H1 (cell line): ENCODE measurements around the gene PLXNB2. TPM values are rescaled to one million over a fixed set of nuclear protein-coding genes. Genes with fewer than 3 reads are reported as not detected.

Experiments used
- CTCF ChIA-PET: fragments of 300-600 bp; sonication (Branson Sonifier 250); formaldehyde crosslinking; loops from one replicate; lab custom pipeline; 2021; ENCODE audit not compliant: partially characterized antibody; lab: Charles Lee
- POLR2A ChIA-PET: fragments of 300-600 bp; sonication (Branson Sonifier 250); formaldehyde crosslinking; loops from one replicate; lab custom pipeline; 2021; ENCODE audit warnings: inconsistent platforms; ENCODE audit not compliant: partially characterized antibody; lab: Charles Lee
- DNase-seq, 2 experiments: peaks; one replicate each; pipeline versions ENCODE4 v3.0.0 to v3.0.0-alpha.2; 2010 to 2022; ENCODE audit warnings: low spot score in 2 of 2, low read depth in 1 of 2, mixed read lengths in 1 of 2
- FAIRE-seq: peaks from 2 replicates; lab custom pipeline; 2011; peaks lifted over from hg19 to GRCh38; lab: Jason Lieb, UNC
- H2AFZ ChIP-seq: 2 replicates; pipeline ENCODE4 v1.8.1; 2012; ENCODE audit warnings: low read length, inconsistent platforms
- H2AK5ac ChIP-seq: 2 replicates; pipeline ENCODE4 v1.6.1; 2013; ENCODE audit warnings: low read depth, low read length
- H2BK120ac ChIP-seq: replicated peaks from 2 replicates; pipeline ENCODE3; 2013; ENCODE audit warnings: low read depth, low read length, inconsistent platforms
- H2BK12ac ChIP-seq: 2 replicates; pipeline ENCODE4 v1.6.1; 2013; ENCODE audit warnings: low read depth, low read length
- H2BK15ac ChIP-seq: 2 replicates; pipeline ENCODE4 v1.6.1; 2013; ENCODE audit warnings: low read length
- H2BK20ac ChIP-seq: 2 replicates; pipeline ENCODE4 v1.6.1; 2013; ENCODE audit warnings: low read length
- H2BK5ac ChIP-seq: 2 replicates; pipeline ENCODE4 v1.6.1; 2013; ENCODE audit warnings: low read depth, low read length
- H3K14ac ChIP-seq: 2 replicates; pipeline ENCODE4 v1.6.1; 2013; ENCODE audit warnings: inconsistent platforms; ENCODE audit not compliant: insufficient read length
- H3K18ac ChIP-seq: 2 replicates; pipeline ENCODE4 v1.6.1; 2013; ENCODE audit warnings: low read length; ENCODE audit errors: extremely low read depth
- H3K23ac ChIP-seq: 2 replicates; pipeline ENCODE4 v1.6.1; 2013; ENCODE audit warnings: inconsistent platforms; ENCODE audit not compliant: insufficient read length
- H3K23me2 ChIP-seq: 2 replicates; pipeline ENCODE4 v1.6.1; 2013; ENCODE audit warnings: low read depth, low read length
- H3K27ac ChIP-seq: 2 replicates; pipeline ENCODE4 v1.6.1; 2011; ENCODE audit warnings: low read depth, low read length, inconsistent platforms
- H3K27me3 ChIP-seq, 4 experiments: replicated peaks in 1 of 4; 1 replicate in 1 of 4; 2 replicates in 3 of 4; pipeline versions ENCODE4 v1.6.1 to v1.8.1; 2011 to 2013; ENCODE audit warnings: low read length in 3 of 4, mild to moderate bottlenecking in 3 of 4, inconsistent platforms in 2 of 4, mixed read lengths in 2 of 4, moderate library complexity in 1 of 4; ENCODE audit not compliant: control insufficient read depth in 3 of 4, insufficient read depth in 3 of 4; ENCODE audit errors: extremely low read depth in 1 of 4
- H3K36me3 ChIP-seq, 4 experiments: 2 replicates each; pipeline versions ENCODE4 v1.6.1 to v1.8.1; 2011 to 2013; ENCODE audit warnings: mild to moderate bottlenecking in 4 of 4, low read length in 3 of 4, moderate library complexity in 2 of 4, control low read depth in 1 of 4, inconsistent platforms in 1 of 4; ENCODE audit not compliant: insufficient read depth in 4 of 4, control insufficient read depth in 2 of 4
- H3K4ac ChIP-seq: replicated peaks from 2 replicates; pipeline ENCODE3; 2013; ENCODE audit warnings: low read length, low read depth, mixed read lengths, inconsistent platforms; ENCODE audit not compliant: insufficient read length
- H3K4me1 ChIP-seq, 4 experiments: replicated peaks in 1 of 4; 1 replicate in 1 of 4; 2 replicates in 3 of 4; pipeline versions ENCODE4 v1.6.1 to v1.8.1; 2011 to 2013; ENCODE audit warnings: low read length in 3 of 4, inconsistent platforms in 2 of 4, mixed read lengths in 1 of 4; ENCODE audit not compliant: insufficient read depth in 4 of 4, control insufficient read depth in 3 of 4
- H3K4me2 ChIP-seq, 2 experiments: 2 replicates each; pipeline versions ENCODE4 v1.6.1 to v1.8.1; 2011 to 2013; ENCODE audit warnings: low read depth in 2 of 2, low read length in 2 of 2, control low read depth in 1 of 2, inconsistent platforms in 1 of 2, mild to moderate bottlenecking in 1 of 2; ENCODE audit not compliant: insufficient read depth in 1 of 2
- H3K4me3 ChIP-seq, 4 experiments: fragments of 200-600, 300-600 bp in 1 of 4; sonication (generic), shearing (Covaris generic), sonication (Bioruptor Twin) in 1 of 4; 2 replicates each; pipeline versions ENCODE4 v1.5.1 to v1.8.1; 2011 to 2016; ENCODE audit warnings: low read length in 4 of 4, low read depth in 3 of 4, control low read depth in 2 of 4, inconsistent platforms in 2 of 4, mild to moderate bottlenecking in 2 of 4, mixed read lengths in 1 of 4, moderate library complexity in 1 of 4; ENCODE audit not compliant: insufficient read depth in 2 of 4; ENCODE audit errors: extremely low read depth in 1 of 4
- H3K56ac ChIP-seq: replicated peaks from 2 replicates; pipeline ENCODE3; 2013; ENCODE audit warnings: low read depth, mild to moderate bottlenecking, mixed read lengths, low read length, inconsistent platforms; ENCODE audit not compliant: insufficient read length
- H3K79me1 ChIP-seq: 2 replicates; pipeline ENCODE4 v1.6.1; 2013; ENCODE audit warnings: low read depth, low read length, control low read depth
- H3K79me2 ChIP-seq, 2 experiments: 2 replicates each; pipeline versions ENCODE4 v1.6.1 to v1.8.1; 2012 to 2013; ENCODE audit warnings: low read length in 2 of 2, mild to moderate bottlenecking in 2 of 2, inconsistent platforms in 1 of 2; ENCODE audit not compliant: insufficient read depth in 2 of 2, control insufficient read depth in 1 of 2
- H3K9ac ChIP-seq, 4 experiments: replicated peaks in 1 of 4; 1 replicate in 1 of 4; 2 replicates in 3 of 4; pipeline versions ENCODE4 v1.6.1 to v1.8.1; 2011 to 2013; ENCODE audit warnings: low read depth in 3 of 4, low read length in 3 of 4, control low read depth in 2 of 4, mild to moderate bottlenecking in 2 of 4, moderate library complexity in 2 of 4, inconsistent platforms in 1 of 4; ENCODE audit errors: extremely low read depth in 1 of 4
- H3K9me3 ChIP-seq, 2 experiments: 2 replicates each; pipeline versions ENCODE4 v1.6.1 to v1.8.1; 2012 to 2013; ENCODE audit warnings: mild to moderate bottlenecking in 2 of 2, moderate library complexity in 2 of 2, control low read depth in 1 of 2, inconsistent platforms in 1 of 2, low read depth in 1 of 2, low read length in 1 of 2, mixed read lengths in 1 of 2; ENCODE audit not compliant: insufficient read depth in 2 of 2
- H4K20me1 ChIP-seq, 2 experiments: replicated peaks in 1 of 2; 2 replicates each; pipeline versions ENCODE3 to v1.8.1; 2011 to 2013; ENCODE audit warnings: inconsistent platforms in 2 of 2, low read length in 2 of 2, mild to moderate bottlenecking in 1 of 2; ENCODE audit not compliant: insufficient read depth in 2 of 2, control insufficient read depth in 1 of 2
- H4K5ac ChIP-seq: 2 replicates; pipeline ENCODE4 v1.6.1; 2013; ENCODE audit warnings: low read length, low read depth, mixed read lengths, inconsistent platforms; ENCODE audit not compliant: insufficient read length
- H4K8ac ChIP-seq: 2 replicates; pipeline ENCODE4 v1.8.0; 2013; ENCODE audit warnings: mild to moderate bottlenecking, moderate library complexity, low read length, inconsistent platforms; ENCODE audit not compliant: insufficient read depth; ENCODE audit errors: extremely low read depth
- H4K91ac ChIP-seq: replicated peaks from 2 replicates; pipeline ENCODE3; 2013; ENCODE audit warnings: low read length, mixed read lengths, inconsistent platforms; ENCODE audit not compliant: insufficient read length
- CHD2 ChIP-seq: IDR thresholded peaks from 2 replicates; pipeline ENCODE4 v1.6.1; 2012; ENCODE audit warnings: low read length, improper control_type of control experiment
- CTBP2 ChIP-seq: IDR thresholded peaks from 2 replicates; pipeline ENCODE4 v1.7.0; 2011; ENCODE audit warnings: borderline replicate concordance, mild to moderate bottlenecking, moderate library complexity, mixed read lengths, low read length; ENCODE audit not compliant: insufficient read depth, insufficient read length
- E2F6 ChIP-seq: IDR thresholded peaks from 2 replicates; pipeline ENCODE4 v1.6.1; 2012; ENCODE audit warnings: inconsistent platforms
- NRF1 ChIP-seq: IDR thresholded peaks from 2 replicates; pipeline ENCODE4 v1.6.1; 2011; ENCODE audit warnings: mild to moderate bottlenecking, low read depth, low read length, improper control_type of control experiment
- RAD21 ChIP-seq, 2 experiments: IDR thresholded peaks in 1 of 2; conservative IDR thresholded peaks in 1 of 2; 2 replicates each; pipeline ENCODE4 v1.6.1; 2011; ENCODE audit warnings: low read depth in 2 of 2, low read length in 2 of 2, improper control_type of control experiment in 1 of 2, inconsistent platforms in 1 of 2, mild to moderate bottlenecking in 1 of 2, moderate library complexity in 1 of 2
- SIRT6 ChIP-seq: IDR thresholded peaks from one replicate; pipeline ENCODE4 v1.7.1; 2012; ENCODE audit warnings: low read length, inconsistent platforms
- SP4 ChIP-seq: IDR thresholded peaks from 2 replicates; pipeline ENCODE4 v1.6.1; 2012; ENCODE audit warnings: low read length, inconsistent platforms
- TAF1 ChIP-seq: IDR thresholded peaks from 2 replicates; pipeline ENCODE4 v1.6.1; 2011; ENCODE audit warnings: mild to moderate bottlenecking, low read depth, low read length
- TCF12 ChIP-seq: IDR thresholded peaks from 2 replicates; pipeline ENCODE4 v1.6.1; 2011; ENCODE audit warnings: low read depth, mild to moderate bottlenecking, low read length
- YY1 ChIP-seq: IDR thresholded peaks from 2 replicates; pipeline ENCODE4 v1.6.1; 2011; ENCODE audit warnings: low read depth, mild to moderate bottlenecking, low read length
- WGBS, 2 experiments: shearing (Covaris generic) in 1 of 2; methylation state at CpG; one replicate each; pipeline versions ENCODE4 v1.1.6 to v1.1.7; 2013 to 2015; ENCODE audit warnings: low lambda C conversion rate in 2 of 2, mixed read lengths in 2 of 2, inconsistent platforms in 1 of 2, low coverage in 1 of 2, missing lambda C conversion rate in 1 of 2; ENCODE audit not compliant: insufficient replicate concordance in 2 of 2, insufficient coverage in 1 of 2, insufficient read length in 1 of 2; ENCODE audit errors: extremely low coverage in 1 of 2, missing lambda C conversion rate in 1 of 2; 5-methylcytosine and 5-hydroxymethylcytosine counted together
- polyA plus RNA-seq, 7 experiments: library from polyadenylated mRNA; depleted of rRNA in 3 of 7; stranded (reverse) in 5 of 7; unstranded in 2 of 7; fragments of >200 nt in 5 of 7; fragments of 200-250 nt in 2 of 7; gene quantifications; 1 replicate in 5 of 7; 2 replicates in 1 of 7; 4 replicates in 1 of 7; pipeline versions ENCODE4 v1.2.1 to v1.2.3, GENCODE V29; 2011 to 2013; ENCODE audit warnings: missing spikeins in 2 of 7, mixed read lengths in 2 of 7
- total RNA-seq: library from RNA; stranded (reverse); fragmentation: NEBNext Ultra II Directional; extraction: Animal tissue kit (Norgen Biotek cat#: 25700); gene quantifications from 2 replicates; pipeline ENCODE4 v1.2.1, GENCODE V29; 2021

PLXNB2 gene
- total and polyA plus RNA-seq, 2 of the 8 experiments (the other 6 are each of a cell fraction or from before 2014, with no cell fraction given): 58.3 to 92.8 TPM

GRCh38 chr22:50244420-50245213, 62.8 kb downstream of the PLXNB2 start, which contains the start of gene TUBGCP6:
Gene TUBGCP6 (minus strand): TSS chr22:50245023. CDS start chr22:50244459, 564 bp downstream.
- Histone ChIP-seq H4K5ac (peak within 1 kb of the TSS; percentile 87), H3K36me3 (no peaks in the 10 kb centered on the region), H2BK20ac (no peak within 1 kb of the TSS), H3K79me1 (peaks cover 13% of the 10 kb centered on the region), H2BK5ac (peak within 1 kb of the TSS; percentile 89), H3K9me3 (no peaks in the 10 kb centered on the region), H2BK12ac (no peak within 1 kb of the TSS; the same call in 1 of the 2 replicates), H4K91ac (peak within 1 kb of the TSS; percentile 91), H3K4me2 (peak within 1 kb of the TSS; percentile 92 to 97), H4K20me1 (peaks cover 4 to 27% of the 10 kb centered on the region in 2 experiments), H2BK120ac (no peak within 1 kb of the TSS), H3K79me2 (peaks cover 4 to 30% of the 10 kb centered on the region in 2 experiments; a peak in 3 of 4 replicates), H3K14ac (no peak within 1 kb of the TSS), H3K4me1 (peaks cover 0 to 20% (median 14%) of the 10 kb centered on the region in 4 experiments; a peak in 6 of 7 replicates), H2BK15ac (no peak within 1 kb of the TSS), H3K56ac (peak within 1 kb of the TSS; percentile 42), H3K23ac (no peak within 1 kb of the TSS), H3K23me2 (peaks cover 11% of the 10 kb centered on the region), H3K4ac (peak within 1 kb of the TSS; percentile 87), H4K8ac (peak within 1 kb of the TSS; percentile 87), H3K27me3 (no peaks in the 10 kb centered on the region), H2AK5ac (no peak within 1 kb of the TSS; the same call in 1 of the 2 replicates), H3K4me3 (peak within 1 kb of the TSS; percentile 87 to 96 (median 90)), H3K27ac (peak within 1 kb of the TSS; percentile 70), H2AFZ (peak within 1 kb of the TSS; percentile 79; the same call in 1 of the 2 replicates), H3K9ac (peak within 1 kb of the TSS; percentile 68 to 94 (median 80)), H3K18ac (peak within 1 kb of the TSS; percentile 95)
- DNase-seq: peak; percentile 39 to 94
- no peak for FAIRE-seq
- 3% methylated on average over 68 of the region's 76 CpGs; no CpG with 5 or more reads in 1 of the 2 experiments for WGBS, 2 experiments
- CTCF ChIA-PET: interaction anchor here (1.1 to 8.7 kb wide), 4 partner anchors 19 to 96 kb away, joined by 3 to 77 read pairs (median 4); no protein-coding TSS in a partner anchor
- POLR2A ChIA-PET: interaction anchor here (0.6 to 1.6 kb wide), 12 partner anchors 9 to 205 kb away, joined by 3 to 5 read pairs (median 3); partner anchors contain the start of gene SELENOO
- TF ChIP-seq YY1: no peak
- TF ChIP-seq SIRT6: no peak
- TF ChIP-seq CHD2: peak; percentile 58; the same call in 1 of the 2 replicates
- TF ChIP-seq NRF1: no peak
- TF ChIP-seq E2F6: no peak
- no peak for TF ChIP-seq RAD21 (IDR thresholded peaks at IDR 0.05 in 1 of 2, conservative IDR thresholded peaks at IDR 0.05 in 1 of 2; ENCODE audit: low read depth in 2 of 2, low read length in 2 of 2)
- no peak for TF ChIP-seq SP4
- no peak for TF ChIP-seq TCF12
- peak; percentile 82 for TF ChIP-seq TAF1
- TF ChIP-seq CTBP2: no peak
